LNCAP (cell line): Measurements from ENCODE around the gene AFMID.

Experiments
- CTCF ChIP-seq: fragments of 450-650 bp; IDR thresholded peaks from 2 replicates; pipeline ENCODE4 v1.5.1; 2017; ENCODE audit warnings: mild to moderate bottlenecking

The AFMID gene

GRCh38 chr17:78148286-78149016, 38.7 kb upstream of the AFMID start:
- TF ChIP-seq CTCF: no peak

- TF ChIP-seq CTCF: no peak
These were observed 35.6 kb upstream of the AFMID start for GRCh38 chr17:78151514-78152008.

GRCh38 chr17:78154903-78155811, 32.0 kb upstream of the AFMID start:
- no peak for TF ChIP-seq CTCF

- no peak for TF ChIP-seq CTCF
These were observed 27.5 kb upstream of the AFMID start for GRCh38 chr17:78159575-78160158.

- TF ChIP-seq CTCF: no peak
These were observed 23.0 kb upstream of the AFMID start for GRCh38 chr17:78163881-78164747.

- no peak for TF ChIP-seq CTCF
These were observed 22.2 kb upstream of the AFMID start for GRCh38 chr17:78164748-78165607.
